NCI-H1105 (cell line): ENCODE data around the gene CAST.
"Not testable (repeated sequence)": the region's sequence is repeated elsewhere in the genome, so short reads cannot be mapped to it uniquely, and the experiment has no call there.

Source experiments
- DNase-seq: peaks from one replicate; lab custom pipeline; 2025; lab: John Stamatoyannopoulos, UW

The CAST gene

DNA sequence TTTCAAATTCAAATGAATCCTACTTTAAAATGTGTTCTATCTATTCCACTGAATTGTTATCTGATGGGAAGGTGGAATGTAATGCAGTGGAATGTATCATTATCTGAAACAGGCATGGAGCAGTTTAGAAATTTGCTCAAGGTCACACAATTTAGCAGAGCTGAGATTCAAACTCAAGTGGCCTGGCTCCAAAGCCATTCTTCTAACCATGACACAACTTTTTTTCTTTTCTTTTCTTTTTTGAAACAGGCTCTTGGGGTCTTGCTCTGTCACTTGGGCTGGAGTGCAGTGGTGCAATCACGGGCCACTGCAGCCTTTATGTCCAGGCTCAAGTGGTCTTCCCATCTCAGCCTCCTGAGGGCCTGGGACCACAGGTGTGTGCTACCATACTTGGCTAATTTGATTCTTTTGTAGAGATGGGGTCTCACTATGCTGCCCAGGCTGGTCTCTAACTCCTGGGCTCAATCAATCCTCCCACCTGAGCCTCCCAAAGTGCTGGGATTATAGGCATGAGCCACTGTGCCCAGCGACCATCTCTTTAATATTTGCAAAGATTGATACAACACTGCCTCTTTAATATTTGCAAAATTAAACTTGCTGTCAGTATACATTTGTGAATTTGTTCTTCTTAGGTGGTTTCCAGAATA, 50.0 kb downstream of the CAST start:
- no peak for DNase-seq

DNA sequence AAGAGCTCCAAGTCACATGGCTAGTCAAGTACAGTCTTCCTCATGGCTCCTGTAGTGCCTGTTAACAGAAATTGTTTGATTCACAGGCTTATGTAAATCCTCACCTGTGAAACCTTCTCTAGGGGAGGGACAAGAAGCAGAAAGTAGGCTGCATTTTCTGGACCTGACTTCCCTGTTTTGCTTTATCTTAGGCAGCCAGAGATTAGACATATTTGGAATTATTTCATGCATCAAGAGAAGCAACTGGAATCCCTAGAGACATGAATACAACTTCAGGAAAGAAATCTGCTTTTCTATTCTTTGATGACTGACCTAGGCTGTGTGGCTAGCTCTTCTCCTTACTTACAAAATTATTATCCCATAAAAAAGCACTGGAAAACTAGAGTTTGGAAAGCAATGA, 52.3 kb downstream of the CAST start:
- DNase-seq, result no peak

DNA sequence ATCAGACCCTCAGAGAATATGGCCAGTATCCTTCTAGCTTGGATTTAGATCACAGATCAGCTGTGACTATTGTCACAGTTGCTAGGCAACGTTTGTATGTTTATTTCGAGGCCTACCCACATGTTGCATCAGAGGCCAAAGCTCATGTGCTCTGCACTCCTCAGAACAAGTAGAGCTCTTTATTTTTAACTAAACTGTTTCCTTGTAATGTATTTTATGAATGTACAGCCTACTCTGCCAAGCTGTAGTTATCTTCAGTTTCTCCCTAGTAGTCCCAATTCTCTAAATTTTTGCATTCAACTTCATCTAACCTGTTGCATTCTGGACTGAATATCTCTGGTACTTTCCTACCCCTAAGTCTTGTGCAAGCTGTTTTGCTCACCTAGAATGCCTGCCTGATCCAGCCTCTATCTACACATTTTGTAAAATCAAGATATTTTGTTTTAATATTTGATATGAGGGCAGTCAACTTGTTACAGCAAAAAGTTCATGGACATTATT, 52.8 kb downstream of the CAST start:
- no peak for DNase-seq

DNA sequence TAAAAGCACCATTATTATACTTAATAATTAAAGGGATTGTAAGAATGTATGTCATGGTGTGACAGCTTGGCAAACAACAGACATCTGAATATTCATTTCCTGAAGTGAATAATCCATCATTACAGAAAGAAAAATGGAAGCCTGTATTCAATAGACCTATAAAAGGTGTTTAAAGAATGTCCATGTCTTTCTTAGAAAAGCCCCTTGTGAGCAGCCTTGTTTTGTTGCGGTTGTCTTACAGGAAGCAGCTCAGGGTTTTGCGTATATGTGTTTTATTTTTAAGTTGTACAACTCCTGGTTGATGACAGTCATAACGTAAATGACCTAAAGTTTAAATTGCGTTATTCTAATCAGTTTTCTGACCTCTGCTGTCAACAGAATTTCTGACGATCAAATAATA, 53.8 kb downstream of the CAST start:
- no peak for DNase-seq

DNA sequence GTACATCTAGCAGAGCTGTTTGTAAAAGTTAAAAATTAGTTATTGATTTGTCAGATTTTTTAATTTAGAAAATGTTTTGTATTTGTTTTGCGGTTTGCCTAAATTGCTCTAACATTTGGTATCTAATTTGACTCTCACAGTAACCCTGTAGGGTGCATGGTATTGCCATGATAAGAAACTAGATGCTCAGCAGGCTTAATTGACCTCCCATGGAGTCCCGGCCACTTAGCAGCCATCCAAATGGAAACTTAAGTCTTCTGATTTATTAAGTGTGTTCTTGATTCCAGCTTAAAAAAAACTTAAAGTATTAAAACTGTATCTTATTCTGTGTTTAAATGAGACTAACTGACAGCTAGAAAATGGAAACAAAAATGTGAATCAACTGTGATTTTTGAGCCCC, 54.5 kb downstream of the CAST start:
- DNase-seq, result no peak

DNA sequence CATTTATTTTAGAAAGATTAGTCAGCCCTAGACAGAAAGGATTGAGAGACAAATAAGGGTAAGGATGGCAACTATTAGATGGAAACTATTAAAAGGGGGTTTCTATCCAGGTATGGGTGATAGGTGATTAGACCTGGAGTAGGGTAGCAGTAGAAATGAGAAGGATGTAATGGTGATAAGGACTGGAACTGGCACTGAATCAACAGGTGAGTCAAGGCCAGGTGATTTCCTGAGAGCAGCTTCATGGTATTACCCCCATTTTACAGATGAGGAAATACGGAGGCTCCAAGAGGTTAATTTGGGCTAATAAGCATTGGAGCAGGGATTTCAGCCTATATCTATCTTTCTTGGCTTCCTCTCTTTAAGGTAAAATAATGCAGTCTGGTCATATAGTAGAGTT, 55.7 kb downstream of the CAST start:
- DNase-seq, result no peak

DNA sequence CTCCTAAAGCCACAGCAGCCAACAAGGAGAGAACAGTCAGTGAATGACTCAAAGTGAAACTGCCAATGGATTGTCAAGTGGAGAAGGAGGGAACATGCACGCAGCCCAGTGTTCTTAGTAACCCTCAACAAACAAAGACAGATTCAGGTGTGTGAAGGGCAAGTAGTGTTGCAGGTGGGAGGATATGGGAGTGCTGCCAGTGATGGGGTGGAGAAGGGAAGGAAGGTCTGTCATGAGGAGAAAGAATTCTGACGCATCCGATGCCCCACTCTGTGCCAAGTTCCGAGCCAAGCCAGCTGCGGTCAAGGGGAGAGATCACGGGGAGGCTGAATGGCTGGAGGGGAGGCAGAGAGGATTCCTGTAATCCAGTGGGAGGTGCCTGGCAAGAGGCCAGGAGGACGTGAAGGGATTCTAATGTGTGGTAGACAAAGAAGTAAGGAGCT, 56.5 kb downstream of the CAST start:
- DNase-seq, result no peak

DNA sequence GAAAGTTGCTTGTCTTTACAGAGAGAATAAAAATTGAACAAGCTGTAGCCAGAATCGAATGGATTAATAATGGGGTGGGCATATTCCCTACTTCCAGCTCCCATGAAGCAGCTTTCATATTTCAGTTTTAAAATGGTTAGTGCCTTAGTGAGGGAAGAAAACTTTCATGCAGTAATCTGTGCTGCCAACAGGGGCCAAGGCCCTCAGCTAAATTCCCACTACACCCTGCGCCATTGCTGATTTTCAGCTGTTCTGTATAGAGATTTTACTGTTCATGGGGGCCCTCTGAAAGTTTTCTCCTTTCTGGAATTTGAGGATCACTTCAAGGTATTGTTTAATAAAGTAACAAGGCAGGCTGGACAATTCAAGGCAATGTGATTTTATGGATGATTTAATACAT, 58.2 kb downstream of the CAST start:
- no peak for DNase-seq

DNA sequence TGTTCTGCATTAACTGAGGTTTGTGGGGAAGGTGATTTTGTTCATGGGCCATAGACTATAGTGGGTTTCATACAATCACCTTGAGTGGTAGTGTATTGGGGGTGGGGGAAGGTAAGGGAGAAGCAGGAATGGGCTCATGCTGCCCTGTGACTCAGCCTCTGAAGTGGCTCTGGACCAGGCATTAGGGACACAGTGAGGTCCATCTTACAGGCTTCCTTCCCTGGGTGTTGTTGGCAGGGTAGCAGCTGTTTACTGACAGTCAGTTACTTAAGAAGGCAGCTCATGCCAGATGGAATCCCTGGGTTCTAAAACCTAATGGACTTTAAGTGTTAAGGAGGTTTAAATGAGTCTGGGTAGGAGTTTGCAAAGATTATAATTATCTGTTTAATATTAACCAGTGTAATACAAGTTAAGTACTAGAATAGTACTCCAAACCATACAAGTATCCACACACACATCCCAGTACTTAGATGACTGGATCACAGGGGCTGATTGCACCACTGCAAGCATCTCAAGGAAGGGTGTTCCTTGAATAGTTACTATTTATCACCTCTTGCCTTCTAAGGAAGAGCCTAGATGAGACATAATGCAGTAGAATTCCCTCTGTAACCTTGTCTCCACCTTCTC, 59.3 kb downstream of the CAST start:
- DNase-seq, result no peak

DNA sequence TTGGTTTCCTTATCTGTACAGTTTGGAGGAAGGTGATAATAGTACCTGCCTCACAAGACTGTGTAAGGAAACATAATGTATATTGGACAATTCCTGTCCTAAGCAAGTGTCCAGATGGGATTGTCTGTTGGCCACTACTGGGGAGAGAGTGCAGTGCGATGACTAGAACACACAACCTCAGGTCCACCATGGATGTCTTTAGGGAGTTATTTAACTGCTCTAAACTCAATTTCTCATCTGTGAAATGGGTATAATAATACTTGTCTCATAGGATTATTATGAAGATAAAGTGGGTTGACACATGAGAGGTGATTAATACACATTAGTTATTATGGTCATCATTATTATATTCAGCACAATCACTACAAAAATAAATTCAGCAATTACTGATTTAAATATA, 63.1 kb downstream of the CAST start:
- no peak for DNase-seq

DNA sequence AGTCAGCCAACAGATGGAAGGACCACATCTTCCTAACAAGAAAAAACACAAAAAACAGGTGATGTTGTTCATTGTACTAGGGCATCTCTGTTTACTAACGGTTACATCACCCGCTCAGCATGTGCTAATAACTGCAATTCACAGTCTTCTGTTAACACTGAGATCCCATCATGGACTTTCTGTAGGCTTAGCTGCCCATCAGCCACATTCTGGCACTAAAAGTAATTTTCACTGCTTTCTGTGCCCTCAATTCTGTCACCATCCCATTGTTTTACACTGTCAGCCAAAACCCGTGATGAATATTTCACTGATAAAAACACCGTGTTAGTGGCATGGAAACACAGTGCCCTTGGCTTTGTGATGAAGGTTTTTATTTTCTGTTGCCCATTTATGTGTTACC, 64.6 kb downstream of the CAST start:
- no peak for DNase-seq

DNA sequence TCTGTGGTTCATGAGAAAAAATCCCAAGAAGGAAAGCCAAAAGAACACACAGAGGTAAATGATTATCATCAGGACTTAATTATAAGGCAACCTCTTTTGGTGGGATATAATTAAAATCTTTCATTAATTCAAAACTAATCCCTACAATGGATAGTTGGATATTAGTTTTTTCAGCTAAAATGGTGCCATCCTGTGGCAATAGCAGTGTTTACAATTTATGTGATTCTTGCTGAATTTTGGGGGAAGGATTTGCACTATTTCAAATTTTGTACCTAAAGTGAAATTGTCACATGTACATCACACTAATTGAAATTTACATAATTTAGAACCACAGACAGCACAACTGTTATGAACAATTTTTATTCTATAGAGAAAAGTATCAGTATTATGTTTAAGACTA, 67.0 kb downstream of the CAST start:
- no peak for DNase-seq

DNA sequence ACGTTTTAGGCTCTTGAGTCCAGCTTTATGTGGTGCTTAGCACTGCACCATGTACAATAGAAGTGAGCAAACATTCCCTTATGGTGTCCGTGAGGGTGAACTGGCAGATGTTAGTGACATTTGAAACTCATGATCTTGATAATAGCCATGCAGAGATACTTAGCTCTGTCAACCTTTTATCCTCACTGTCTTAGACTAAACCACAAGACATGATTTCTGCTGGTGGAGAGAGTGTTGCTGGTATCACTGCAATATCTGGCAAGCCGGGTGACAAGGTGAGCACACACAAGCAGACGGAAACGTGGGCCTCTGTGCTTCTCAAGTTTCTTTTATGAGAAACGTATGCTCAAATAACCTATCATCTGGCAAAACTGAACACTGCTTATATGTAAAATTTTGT, 68.4 kb downstream of the CAST start:
- no peak for DNase-seq

DNA sequence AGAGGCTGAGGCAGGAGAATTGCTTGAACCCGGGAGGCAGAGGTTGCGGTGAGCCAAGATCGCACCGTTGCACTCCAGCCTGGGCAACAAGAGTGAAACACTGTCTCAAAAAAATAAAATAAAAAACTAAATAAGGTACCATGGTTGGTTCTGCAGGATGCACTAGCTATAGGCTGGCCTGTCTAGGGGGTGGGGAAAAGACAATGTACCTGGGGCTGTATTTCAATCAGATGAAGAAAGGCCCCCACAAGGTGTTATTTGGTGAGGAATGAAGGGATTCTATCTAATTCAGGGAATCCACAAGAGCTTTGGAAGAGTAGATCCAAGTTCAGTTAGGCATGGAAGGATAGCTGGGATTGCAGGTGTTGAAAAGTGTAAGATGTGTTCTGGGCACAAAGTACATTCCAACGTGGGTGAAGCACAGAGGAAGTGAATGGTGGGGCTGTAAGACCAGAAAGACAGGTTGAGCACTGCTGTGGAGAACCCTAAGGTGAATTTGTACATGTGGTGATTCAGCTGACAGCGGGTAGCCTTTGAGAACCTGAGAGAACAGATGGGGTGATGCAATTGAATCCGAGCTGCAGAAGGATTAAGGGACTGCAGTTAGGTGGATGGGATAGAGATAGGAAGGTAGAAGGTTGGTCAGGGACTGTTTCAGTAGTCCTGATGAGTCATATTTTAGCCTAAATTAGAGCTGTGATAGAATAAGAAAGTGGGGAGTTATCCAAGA, 71.8 kb downstream of the CAST start:
- DNase-seq, result no peak

DNA sequence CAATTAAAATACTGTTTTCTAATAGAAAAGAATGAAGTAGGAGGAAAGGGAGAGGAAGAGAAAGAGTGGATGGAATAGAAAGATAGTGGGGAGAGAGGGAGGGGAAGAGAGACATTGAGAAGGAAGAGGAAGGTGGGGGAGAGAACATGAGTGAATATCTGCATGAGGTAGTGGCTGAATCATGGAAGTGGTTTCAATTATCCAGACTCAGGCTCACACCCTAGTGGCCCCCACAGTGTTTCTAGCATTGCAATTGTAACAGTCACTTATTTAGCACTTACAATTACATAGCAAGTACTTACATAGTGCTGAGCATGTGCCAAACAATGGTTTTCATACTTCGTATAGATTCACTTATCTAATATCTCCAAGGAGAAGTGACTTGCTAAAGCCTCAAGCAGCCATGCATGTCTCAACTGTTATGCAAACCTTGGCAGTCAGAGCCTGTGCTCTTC, 72.7 kb downstream of the CAST start:
- no peak for DNase-seq

DNA sequence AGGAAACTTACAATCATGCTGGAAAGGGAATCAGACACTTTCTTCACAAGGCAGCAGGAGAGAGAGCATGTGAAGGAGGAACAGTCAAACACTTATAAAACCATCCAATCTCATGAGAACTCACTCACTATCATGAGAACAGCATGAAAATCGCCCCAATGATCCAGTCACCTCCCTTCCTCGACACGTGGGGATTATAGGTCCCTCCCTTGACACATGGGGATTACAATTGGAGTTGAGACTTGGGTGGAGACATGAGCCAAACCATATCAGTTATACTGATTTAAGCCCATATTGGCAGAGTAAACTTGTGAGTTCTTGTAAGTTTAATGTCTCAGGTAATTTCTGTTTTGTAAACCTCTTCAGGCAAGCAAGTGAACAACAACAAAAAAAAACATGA, 74.8 kb downstream of the CAST start:
- no peak for DNase-seq

DNA sequence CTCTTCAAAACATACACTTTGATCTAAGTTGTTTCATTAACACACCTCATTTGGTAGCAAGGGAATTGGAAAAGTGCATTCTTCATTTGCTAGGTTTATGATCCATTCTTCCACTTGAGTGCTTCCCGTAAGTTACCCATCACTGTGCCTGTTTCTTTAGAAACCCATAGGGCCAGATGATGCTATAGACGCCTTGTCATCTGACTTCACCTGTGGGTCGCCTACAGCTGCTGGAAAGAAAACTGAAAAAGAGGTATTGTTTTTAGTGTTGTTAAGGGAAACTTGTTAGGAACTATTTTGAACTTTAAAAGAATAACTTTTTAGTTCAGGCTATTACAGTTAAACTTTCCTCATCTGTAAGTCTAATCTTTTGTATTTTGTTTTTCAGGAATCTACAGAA, 78.9 kb downstream of the CAST start:
- no peak for DNase-seq

DNA sequence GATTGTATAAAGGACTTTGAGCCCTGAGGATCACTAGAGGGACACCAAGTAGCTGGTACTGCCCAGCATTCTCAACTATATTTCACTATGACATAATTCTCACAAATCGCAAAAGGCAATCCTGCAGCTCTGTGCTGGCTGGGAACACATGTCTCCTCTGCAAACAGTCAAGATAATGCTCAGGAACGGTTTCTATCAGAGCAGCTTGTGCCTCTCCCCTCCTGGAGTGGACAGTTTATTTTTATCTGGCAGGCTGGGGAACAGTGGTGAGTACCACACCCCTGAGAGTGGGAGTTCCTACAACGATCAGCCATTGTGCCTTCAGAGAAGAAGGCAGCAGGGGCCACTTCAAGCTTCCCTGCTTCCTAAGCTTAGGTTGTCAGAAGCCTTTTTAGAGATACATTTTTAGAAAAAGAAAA, 79.7 kb downstream of the CAST start:
- DNase-seq, result no peak

DNA sequence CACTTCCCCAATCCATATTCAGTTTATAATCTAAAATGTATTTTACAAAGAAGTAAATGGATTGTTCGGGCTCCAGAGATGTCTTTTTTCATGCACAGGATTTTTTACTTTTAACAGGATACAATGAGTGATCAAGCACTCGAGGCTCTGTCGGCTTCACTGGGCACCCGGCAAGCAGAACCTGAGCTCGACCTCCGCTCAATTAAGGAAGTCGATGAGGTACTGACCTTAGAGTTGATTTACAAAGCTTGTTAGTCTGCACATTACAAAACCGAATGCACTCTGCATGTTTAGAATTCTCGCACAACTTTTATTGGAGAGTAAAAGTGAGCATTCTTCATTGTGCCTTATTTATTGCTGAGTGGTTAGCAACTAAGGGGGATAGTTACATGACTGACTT, 80.4 kb downstream of the CAST start:
- DNase-seq, result no peak

DNA sequence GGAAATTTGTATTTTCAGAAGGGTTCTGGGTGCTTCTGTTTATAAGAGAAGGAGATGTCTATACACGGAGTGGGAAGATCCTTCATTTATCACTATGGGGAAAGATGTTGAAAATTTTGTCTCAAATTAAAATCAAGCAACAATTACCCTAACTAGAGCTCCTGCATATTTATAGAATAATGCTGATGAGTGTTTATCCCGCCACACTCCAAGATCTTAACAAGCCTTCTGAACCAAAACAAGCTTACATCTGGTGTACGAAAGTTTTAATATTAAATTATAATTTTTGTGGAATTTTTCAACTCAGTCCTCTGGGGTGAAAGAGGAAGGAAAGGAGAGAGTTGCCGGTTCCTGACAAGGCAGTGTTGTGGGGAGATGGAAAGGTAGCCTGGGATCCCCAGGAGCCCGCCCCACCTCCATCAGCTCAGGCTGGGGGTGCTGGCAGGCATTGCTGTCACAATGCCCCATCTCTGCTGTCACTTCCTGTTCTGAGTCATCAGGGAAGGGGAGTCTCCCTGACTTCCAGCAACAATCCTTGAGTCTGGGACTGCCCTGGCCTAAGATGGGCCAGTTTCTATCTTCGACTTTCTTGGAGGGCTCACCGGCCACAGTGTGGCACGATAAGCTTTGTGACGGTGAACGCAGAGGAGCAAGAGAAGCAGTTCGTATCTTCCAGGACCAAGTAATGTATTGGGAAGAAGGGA, 81.0 kb downstream of the CAST start:
- DNase-seq, result no peak

DNA sequence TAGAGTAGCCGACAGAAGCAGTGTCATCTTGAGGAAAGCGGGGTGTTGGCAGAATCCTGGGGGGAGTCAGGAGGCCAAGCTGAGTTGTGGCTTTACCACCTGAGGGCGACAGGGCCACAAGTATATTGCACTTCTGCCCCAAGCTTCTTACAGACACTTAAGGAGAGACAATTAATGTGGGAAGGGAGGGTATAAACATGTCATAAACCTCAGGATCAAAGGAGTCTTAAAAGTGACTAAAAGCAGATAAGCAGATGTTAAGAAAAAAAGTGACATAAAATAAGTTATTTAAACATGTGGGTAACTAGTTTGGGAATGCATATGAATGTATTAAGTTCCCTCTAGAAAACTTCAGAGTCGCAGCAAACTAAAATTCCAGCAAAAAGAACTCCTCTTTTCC, 81.6 kb downstream of the CAST start:
- no peak for DNase-seq

DNA sequence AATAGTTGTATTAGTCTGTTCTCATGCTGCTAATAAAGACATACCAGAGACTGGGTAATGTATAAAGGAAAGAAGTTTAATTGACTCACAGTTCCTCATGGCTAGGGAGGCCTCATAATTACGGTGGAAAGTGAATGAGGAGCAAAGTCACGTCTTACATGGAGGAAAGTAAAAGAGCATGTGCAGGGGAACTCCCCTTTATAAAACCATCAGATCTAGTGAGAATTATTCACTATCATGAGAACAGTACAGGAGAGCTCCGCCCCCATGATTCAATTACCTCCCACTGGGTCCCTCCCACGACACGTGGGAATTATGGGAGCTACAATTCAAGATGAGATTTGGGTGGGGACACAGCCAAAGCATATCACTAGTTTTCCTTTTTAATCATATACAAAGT, 82.0 kb downstream of the CAST start:
- not testable (repeated sequence) for DNase-seq

DNA sequence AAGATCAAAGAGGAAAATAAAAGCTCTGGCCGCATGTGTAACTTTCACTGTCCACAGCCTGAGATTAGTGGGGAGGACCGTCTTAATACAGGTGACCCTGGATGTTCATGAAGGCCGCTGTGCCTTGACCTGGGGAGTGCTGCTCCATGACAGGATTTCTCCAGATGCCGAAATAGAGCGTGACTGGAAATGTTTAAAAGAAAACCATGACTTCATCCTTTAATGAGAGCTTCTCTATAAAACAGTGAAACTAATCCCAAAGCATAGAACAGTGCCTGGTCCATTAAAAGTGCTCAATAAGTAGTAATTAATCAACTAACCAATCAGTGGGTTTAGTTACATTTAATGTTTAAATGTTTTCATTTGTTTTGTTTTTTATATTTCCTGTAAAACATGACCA, 82.8 kb downstream of the CAST start:
- DNase-seq, result no peak
